Middle frontal gyrus (tissue), 1 donor: Measurements from ENCODE around the gene SOCS1.
A peak's percentile ranks its signal among the peaks of the same experiment; 100 is the strongest.
"Not testable (repeated sequence)": the region's sequence is repeated elsewhere in the genome, so short reads cannot be mapped to it uniquely, and the experiment has no call there.

Experiments
- DNase-seq: peaks from one replicate; pipeline ENCODE4 v3.0.0-alpha.2; 2015; ENCODE audit warnings: low spot score; ENCODE audit errors: extremely low spot score

The SOCS1 gene, protein sequence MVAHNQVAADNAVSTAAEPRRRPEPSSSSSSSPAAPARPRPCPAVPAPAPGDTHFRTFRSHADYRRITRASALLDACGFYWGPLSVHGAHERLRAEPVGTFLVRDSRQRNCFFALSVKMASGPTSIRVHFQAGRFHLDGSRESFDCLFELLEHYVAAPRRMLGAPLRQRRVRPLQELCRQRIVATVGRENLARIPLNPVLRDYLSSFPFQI

DNA sequence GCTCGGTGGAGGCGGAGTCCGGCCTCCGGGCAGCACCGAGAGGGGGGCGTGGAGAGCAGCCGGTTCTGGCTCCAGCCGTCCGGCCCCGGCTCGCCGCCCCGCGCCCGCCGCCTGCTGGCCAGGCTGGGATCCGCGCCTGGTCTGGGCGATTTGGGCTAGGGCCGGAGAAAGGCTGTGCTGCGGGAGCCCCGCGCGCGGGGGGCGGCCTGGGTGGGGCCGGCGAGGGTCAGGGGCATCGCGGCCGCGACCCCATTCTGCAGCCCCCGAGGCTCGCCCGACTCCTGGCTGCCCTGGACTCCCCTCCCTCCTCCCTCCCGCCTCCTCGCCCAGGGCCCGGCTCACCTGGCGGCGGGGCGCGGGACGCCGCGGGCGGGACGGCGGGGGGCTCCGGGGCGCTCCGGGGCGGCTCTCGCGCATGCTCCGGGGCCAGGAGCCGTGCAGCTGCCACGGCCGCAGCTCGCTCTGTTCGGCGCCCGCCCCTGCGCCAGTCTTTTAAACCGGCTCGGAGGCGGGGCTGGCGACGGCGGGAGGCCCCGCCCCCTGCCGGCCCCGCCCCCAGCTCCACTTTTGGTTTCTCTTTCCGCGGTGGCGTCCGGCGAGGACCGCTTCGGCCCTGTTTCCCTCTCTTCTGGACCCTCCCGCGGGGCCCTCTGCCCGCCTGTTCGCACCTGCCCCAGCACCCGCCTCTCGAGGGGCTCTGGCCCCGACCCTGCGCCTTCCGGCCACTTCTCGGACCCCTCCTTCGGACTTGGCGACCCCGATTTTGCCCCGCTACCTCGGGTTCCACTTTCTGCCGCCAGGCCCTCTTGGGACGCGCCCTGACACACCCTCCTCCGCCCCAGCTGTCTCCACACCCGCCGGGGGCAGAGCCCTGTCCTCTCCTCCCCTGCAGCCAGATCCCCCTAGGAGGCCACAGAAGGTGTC is at the start of gene SOCS1:
Gene SOCS1, minus strand, starts transcription at position 468 of the 924 bp plus-strand sequence. CDS start 726 bp downstream, outside the sequence.
- peak; percentile 66 for DNase-seq

DNA sequence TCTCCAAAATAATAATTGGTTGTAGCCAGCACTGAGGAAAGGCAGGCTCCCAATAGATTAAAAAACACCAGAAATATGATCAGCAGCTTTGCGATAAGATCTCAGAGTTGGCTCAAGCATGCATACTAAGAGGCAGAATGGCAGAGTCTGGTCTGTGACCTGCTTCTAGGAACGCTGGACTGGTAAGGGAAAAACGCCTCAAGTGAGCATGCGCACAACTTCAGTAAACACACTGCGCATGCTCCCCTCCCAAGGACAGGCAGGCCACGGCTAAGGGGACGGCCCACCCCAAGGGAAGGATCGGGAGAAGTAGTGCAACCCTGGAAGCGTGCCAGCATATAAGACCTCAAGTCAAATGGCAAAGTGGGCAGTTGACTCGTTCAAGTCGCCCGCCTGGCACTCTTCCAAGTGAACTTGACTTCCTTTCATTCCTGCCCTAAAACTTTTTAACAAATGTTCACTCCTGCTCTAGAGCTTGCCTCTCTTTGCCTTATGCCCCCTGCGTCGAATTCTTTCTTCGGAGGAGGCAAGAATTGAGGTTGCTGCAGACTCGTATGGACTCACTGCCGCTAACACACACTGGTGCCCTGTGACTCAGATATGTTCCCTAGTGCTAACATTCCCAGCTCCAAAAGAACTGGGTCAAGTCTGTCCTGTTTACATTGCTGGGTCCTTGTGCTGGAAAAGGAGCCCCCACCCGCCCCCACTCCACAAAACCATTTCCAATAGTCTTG is 47.6 kb upstream of the SOCS1 start:
- no peak for DNase-seq

DNA sequence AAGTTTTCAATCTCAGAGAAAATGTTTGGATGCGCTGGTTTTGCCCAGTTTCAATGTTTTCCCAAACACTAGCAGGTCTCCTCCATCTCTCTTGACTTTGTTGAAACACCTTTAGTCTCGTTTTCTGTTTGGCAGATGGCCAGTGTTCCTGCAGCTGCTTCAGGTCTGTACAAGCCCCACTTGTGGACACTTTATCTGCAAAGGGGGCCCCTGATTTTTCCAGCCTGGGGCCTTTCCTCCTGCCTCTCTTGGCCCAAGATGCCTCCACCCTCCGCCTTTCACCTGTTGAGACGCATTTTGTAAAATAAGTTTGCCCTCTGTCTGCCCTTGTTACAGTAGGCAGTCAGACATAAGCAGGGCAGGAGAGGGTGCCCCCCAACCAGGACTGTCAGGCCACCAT is 47.0 kb upstream of the SOCS1 start:
- DNase-seq = no peak

DNA sequence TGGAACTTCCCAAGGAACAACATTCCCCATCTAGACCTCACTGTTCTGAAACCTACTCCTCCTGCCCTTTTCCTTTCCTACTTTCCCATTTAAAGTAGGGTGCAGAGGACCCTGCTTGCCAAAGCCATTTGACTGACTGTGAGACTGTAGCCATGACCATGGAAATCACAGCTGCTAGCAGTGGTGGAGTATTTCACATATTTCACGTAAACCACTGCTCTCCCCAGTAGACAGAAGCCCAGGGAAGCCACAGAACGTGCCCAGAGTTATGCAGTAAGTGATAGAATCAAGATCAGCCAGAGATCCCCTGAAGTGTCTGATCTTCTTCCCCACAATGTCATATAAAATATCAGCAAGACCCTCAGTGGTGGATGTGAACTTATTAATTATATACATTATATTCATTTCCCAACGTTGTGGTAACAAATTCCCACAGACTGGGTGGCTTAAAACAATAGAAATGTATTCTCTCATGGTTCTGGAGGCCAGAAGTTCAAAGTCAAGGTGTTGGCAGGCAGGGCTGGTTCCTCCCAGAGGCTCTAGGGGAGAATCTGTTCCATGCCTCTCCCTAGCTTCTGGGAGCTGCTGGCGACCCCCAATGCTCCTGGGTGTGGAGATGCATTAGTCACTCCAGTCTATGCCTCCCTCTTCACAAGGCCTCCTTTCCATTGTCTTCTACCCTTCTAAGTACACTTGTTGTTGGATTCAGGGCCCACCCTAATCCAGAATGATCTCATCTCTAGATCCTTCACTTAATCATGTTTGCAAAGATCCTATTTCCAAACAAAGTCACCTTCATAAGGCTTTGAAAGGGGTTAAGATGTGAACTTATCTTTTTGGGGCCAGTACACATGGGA is 45.9 kb upstream of the SOCS1 start:
- no peak for DNase-seq

DNA sequence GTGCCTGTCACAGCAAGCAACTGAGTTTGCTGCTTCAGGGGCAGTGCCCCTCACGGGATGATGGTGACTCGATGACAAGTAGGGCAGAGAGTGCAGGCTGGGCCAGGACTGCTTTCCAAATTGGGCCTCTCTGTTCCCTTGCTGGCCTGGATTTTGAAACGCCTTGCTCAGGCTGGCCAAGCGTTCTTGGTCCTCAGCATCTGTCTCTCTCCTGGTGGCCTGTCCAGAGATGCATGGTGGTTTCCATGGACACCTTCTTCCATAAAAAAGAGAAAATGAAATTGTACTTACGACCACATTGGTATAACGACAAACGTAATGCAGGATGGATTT is 44.5 kb upstream of the SOCS1 start:
- DNase-seq = no peak

DNA sequence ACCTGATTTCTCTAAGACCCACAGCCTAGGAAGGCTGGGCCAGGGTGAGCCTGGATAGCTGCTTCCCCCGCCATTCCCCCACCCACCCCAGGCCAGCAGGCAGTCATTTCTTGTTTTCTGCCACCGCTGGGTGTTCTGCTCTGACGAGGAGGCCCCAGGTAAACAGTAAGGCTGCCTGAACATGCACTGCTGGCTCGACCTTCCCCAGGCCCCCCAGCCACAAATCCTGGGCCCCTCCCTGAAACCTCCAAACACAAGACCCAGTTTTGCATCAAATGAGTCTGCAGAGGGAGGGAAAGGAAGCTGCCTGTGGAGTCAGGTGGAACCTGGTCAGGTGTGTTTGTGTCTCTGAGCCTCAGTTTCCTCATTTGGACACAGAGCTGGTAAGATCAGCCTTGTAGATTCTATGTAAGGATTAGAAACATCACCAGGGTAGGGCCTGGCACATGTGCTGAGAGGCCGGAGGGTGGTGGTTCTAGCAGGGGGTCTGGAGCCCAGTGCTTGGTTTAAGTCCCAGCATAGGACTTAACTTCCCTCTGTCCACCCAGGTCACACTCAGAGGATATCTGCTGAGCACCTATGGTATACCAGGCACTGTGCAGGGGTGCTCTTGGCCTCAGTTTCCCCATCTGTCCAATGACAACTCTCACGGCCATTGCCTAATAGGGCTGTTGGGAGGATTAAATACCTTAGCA is 44.0 kb upstream of the SOCS1 start:
- no peak for DNase-seq

DNA sequence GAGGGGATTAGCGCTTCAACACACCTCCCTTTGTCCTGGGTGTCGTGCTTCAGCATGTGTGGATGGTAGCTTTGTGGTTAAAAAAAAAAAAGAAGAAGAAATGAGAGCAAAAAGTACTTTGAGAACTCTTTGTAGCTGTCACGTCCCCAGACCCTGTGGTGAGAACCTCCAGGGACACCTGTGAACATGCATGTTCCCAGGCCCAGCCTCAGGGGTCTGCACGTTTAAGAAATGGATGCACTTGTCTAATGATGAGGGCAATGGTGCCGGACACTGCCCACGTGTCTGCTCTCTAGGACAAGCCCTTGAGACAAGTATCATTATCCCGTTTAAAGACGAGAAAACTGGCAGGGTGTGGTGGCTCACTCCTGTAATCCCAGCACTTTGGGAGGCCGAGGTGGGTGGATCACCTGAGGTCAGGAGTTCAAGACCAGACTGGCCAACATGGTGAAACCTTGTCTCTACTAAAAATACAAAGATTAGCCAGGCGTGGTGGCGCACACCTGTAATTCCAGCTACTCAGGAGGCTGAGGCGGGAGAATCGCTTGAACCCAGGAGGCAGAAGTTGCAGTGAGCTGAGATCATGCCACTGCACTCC is 43.0 kb upstream of the SOCS1 start:
- DNase-seq = not testable (repeated sequence)

DNA sequence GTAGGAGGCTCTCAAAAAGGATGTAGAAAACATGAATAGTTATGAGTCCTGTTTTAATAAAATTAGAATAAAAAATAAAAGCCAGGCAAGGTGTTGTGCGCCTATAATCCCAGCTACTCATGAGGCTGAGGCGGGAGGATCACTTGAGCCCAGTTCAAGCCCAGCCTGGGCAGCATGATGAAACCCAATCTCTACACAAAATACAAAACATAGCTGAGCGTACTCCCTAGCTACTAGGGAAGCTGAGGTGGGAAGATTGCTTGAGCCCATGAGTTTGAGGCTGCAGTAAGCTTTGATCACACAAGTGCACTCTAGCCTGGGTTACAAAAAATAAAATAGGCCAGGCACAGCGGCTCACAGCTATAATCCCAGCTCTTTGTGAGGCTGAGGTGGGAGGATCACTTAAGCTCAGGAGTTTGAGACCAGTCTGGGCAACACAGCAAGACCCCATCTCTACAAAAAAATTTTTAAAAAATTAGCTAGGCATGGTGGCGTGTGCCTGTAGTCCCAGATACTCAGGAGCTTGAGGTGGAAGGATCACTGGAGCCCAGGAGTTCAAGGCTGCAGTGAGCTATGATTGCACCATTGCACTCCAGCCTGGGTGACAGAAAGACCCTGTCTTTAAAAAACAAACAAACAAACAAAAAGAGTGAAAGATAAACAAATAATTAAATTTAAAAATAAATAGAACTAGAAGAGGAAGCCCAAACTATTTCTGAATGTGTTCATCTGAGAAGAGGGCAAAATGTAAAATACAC is 42.3 kb upstream of the SOCS1 start:
- no peak for DNase-seq

DNA sequence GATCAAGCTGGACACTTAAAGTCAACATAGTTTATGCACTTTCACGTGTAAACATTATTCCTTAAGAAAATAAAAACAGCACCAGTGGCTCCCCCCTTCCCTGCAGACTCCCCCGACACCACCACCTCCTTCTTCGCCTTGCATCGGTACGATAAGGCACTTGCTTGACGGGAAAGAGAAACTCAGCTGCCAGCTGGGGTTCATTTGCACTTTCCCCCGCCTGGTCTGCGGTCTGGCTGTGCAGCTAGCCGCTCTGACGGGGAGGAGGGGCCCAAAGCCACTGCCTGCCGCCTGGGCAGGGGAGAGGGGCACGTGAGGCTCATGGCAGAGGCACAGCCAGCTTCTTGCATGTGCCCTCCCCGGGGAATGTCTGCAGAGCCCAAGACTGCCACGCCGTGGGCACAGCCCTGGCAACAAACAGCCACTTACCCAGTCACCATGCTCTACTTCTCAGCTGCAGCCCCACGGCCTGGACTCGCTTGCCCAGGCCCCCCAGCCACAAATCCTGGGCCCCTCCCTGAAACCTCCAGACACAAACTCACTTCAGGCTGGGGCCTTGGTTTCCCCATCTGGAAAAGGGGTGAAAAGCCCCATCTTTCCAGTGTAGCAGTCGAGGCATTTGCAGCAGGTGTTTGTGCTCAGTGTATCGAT is 41.6 kb upstream of the SOCS1 start:
- DNase-seq = peak; percentile 35

DNA sequence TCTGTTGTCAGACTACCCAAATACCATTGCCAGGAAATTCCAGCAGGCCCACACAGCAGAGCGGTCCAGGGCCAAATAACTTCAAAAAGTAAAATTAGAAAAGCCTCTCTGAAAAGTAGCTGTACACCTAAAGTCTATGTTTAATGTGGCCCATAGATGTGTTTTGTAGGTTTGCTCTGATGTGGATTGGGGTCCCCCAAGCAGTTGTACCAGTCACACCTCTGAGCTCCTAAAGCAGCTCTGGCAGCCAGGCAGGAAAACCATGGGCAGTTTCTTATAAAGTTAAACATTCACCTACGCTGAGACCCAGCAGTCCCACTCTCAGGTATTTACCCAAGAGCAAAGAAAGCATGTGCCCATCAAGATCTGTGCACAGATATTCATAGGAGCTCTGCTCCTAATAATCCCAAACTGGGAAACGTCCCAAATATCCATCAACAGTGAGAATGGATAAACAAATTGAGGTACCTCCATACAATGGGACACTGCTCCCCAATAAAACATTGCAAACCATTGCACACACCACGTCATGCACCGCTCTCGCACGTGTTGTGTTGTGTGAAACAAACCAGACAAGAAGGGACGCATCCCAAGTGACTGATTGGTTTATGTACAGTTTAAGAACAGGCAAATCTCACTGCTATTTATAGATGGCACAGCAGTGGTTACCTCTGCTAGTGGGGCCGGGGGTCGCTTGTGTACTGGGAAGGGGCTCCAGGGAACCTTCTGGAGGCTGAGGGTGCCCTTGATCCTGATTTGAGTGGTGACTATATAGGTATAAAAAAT is 40.9 kb upstream of the SOCS1 start:
- DNase-seq = no peak

DNA sequence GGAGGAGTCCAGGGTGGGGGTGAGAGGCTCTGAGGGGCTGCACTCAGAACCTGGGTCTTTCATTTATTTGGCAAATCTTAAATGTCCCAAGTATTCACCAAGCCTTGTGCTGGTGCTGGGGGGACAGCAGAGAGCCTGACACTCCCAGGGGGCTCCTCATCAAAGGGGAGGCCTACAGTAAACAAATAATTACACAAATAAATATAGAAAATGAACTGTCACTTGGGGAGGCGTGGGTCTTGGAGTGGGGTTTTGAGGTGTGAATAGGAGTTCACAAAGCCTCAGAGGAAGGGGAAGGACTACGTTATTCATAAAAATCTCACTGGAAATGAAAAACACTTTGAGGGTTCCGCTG is 40.3 kb upstream of the SOCS1 start:
- no peak for DNase-seq

DNA sequence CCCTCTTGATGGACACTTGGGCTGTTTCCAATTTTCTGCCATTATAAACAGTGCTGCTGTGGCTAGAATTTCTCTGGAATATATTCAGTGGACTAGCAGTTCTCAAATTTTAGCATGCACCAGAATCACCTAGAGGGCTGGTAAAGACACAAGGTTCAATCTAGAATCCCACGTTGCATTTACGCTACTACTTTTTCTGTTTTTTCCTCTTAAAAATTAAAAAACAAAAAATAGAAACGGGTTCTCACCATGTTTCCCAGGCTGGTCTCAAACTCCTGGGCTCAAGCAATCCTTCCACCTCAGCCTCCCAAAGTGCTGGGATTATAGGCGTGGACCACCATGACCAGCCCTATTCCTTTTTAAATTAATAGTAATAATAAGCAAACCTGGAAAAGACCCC is 39.7 kb upstream of the SOCS1 start:
- DNase-seq = no peak

DNA sequence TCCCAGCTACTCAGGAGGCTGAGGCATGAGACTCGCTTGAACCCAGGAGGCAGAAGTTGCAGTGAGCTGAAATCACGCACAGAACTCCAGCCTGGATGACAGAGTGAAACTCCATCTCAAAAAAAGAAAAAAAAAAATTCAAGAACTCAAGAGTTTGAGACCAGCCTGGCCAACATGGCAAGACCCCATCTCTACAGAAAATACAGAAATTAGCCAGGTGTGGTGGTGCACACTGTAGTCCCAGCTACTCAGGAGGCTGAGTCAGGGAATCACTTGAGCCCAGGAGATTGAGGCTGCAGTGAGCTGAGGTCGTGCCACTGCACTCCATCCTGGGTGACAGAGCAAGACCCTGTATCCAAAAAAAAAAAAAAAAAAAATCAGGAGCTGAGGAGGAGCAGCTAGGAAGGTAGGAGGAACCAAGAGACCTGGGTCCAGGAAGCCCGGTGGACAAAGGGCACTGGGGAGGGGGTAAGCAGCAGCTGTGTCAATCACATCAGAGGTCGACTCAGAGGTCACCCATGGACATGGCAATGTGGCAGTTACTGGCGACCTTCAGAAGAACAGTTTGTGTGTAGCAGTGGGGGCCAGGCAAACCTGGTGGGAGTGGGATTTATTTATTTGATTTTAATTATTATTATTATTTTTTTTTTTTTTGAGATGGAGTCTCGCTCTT is 36.2 kb upstream of the SOCS1 start:
- no peak for DNase-seq

DNA sequence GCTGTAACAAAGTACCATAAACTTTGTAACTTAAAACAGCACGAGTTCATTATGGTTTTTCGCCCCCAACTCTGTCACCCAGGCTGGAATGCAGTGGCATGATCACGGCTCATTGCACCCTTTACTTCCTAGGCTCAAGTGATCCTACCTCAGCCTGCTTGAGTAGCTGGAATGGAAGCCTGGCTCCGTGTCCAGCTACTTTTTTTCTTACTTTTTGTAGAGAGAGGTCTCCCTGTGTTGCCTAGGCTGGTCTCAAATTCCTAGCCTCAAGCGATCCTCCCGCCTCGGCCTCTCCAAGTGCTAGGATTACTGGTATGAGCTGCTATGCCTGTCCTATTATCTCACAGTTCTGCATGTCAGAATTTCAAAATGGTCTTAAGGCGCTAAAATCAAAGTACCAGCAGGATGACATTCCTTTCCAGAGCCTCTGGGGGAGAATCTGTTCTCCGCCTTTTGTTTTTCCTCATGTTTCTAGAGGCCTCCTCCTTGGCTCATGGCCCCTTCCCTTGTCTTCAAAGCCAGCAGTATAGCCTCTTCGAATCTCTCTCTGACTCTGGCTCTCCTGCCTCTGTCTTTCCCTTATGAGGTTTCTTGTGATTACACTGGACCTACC is 35.2 kb upstream of the SOCS1 start:
- no peak for DNase-seq

DNA sequence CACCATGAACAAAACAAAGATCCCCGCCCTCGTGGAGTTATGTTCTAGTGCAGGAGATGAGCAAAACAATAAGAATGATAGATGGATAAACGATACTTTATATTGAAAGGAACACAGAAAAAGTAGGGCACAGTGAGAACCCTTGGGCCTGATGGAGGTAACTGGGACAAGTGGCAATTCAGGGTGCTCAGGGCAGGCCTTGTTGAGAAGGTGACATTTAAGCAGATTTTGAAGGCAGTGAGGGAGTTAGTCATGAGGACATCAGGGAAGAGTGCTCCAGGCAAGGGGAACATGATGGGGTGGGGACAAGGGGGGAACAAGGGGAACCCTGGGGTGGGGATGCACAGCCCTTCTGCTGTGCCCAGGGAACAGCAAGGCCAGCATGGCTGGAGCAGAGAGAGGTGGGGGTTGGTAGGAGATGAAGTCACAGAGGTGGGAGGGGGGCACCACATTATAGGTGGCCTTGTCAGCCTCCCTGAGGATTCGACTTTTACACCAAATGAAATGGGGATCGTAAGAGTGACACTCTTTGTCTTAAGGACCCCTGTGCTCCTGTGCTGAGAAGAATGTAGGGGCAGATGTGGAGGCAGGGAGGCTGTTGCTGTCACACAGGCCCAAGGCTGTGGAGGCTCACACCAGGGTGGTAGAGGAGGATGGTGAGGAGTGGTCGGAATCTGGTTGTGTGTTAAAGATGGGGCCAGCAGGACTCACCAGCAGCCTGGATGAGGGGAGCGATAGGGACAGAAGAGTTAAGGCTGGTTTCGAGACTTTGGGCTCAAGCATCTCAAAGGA is 34.3 kb upstream of the SOCS1 start:
- no peak for DNase-seq

DNA sequence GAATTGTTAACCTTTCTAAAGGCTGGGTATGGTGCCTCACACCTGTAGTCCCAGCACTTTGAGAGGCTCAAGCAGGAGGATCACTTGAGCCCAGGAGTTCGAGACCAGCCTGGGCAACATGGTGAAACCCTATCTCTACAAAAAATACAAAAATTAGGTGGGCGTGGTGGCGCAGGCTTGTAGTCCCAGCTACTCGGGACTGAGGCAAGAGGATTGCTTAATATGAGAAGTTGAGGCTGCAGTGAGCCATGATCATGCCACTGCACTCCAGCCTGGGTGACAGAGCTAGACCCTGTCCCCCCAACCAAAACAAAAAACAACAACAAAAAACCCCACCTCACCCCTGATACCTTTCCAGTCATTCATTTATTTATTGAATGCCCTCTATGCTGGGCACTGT is 33.7 kb upstream of the SOCS1 start:
- DNase-seq = not testable (repeated sequence)

DNA sequence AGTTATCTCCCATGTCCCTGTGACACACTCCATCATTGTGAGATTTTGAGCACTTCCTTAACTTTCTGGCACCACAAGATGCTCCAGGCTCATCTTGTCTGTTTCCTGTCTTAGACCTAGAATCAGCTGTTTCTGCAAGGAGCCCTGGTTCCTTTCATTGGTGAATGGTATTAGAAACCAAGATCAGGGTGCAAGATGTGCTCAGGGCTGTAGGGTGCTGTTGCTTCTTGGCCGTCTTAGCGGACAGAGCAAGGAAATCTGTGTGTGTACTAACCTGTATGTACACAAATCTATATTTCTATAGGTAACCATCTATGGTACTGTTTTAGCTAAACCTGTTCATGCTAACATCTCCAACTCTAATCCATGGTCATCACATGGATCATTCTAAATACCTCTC is 33.2 kb upstream of the SOCS1 start:
- DNase-seq = no peak
